GM21528 (cell line): Measurements from ENCODE around the gene IL17C.

ENCODE experiments used
- ATAC-seq: cut with Tn5 transposase; IDR thresholded peaks from one replicate; pipeline ENCODE4 v1.9.1; 2021; ENCODE audit warnings: mild to moderate bottlenecking, moderate library complexity; ENCODE audit not compliant: unreplicated experiment, low FRiP score

The IL17C gene

GRCh38 chr16:88624977-88625576 is 13.3 kb upstream of the IL17C start:
- ATAC-seq = no peak

- no peak for ATAC-seq
These were observed 11.7 kb upstream of the IL17C start for GRCh38 chr16:88626646-88627045.

GRCh38 chr16:88627531-88628411 is 10.6 kb upstream of the IL17C start:
- ATAC-seq = no peak

- no peak for ATAC-seq
These were observed 9.8 kb upstream of the IL17C start for GRCh38 chr16:88628512-88628974.

- ATAC-seq = no peak
These were observed 8.5 kb upstream of the IL17C start for GRCh38 chr16:88629835-88630234.

- no peak for ATAC-seq
These were observed 7.9 kb upstream of the IL17C start for GRCh38 chr16:88630433-88630832.

GRCh38 chr16:88630941-88631340 is 7.4 kb upstream of the IL17C start:
- no peak for ATAC-seq

GRCh38 chr16:88631384-88631783 is 7.0 kb upstream of the IL17C start:
- no peak for ATAC-seq

- ATAC-seq = no peak
These were observed 6.3 kb upstream of the IL17C start for GRCh38 chr16:88631920-88632586.

- no peak for ATAC-seq
These were observed 5.8 kb upstream of the IL17C start for GRCh38 chr16:88632587-88632930.

- no peak for ATAC-seq
These were observed 4.7 kb upstream of the IL17C start for GRCh38 chr16:88633684-88634140.

GRCh38 chr16:88634141-88634993 is 4.0 kb upstream of the IL17C start:
- no peak for ATAC-seq

GRCh38 chr16:88634994-88635670 is 3.2 kb upstream of the IL17C start:
- no peak for ATAC-seq

GRCh38 chr16:88635671-88636319 is 2.6 kb upstream of the IL17C start:
- no peak for ATAC-seq

GRCh38 chr16:88636488-88637265 is 1.7 kb upstream of the IL17C start:
- ATAC-seq = no peak

GRCh38 chr16:88639231-88640038 is 1.1 kb downstream of the IL17C start:
- ATAC-seq = no peak

- ATAC-seq = no peak
These were observed 1.7 kb downstream of the IL17C start for GRCh38 chr16:88640039-88640495.
